ENCODE results near the gene MRPL44. TPM values are rescaled to one million over a fixed set of nuclear protein-coding genes. Genes with fewer than 3 reads are reported as not detected.
"Not testable (repeated sequence)": the region's sequence is repeated elsewhere in the genome, so short reads cannot be mapped to it uniquely, and the experiment has no call there.

The MRPL44 gene
- total RNA-seq, 1 experiment from 2014 or later: 63.1 TPM

DNA sequence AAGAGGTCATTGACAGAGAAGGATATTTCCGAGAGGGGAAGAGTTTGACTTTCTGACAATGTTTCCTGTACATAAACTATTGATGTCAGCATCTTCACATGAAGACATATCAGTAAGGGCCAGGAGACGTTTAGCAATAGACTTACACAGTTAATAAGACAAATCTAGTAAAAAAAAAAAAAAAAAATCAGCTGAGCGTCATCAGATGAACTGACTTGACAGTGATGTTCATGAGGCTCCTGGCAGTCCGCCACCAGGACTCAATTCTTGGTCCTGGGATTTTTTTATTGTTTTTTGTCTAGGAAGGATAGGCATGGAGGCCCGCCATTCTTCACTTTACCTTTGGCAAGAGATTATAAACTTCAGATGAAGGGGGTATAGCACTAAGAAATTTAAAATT, 14.5 kb downstream of the MRPL44 start:
- no peak for DNase-seq (ENCODE audit: low spot score)

DNA sequence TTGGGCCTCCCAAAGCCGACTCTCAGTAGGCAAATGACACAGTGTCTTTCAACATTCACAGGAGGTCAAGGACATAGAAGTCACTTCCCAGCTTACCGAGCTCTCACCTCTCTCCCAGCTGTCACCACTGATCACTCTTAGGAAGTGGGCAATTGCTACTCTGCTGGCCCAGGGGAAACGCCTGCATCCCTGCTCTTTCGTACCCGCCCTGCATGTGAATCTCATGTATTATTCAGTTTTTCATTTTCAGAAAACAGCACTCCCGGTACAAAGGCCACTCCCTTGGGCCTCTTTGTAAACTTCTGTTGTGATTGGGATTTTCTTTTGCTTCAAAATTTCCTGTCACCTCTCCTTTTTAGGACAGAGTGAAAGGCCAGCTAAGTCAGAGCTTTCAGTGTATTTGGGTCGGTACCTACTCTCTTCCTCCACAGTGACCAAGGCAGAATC, 15.4 kb downstream of the MRPL44 start:
- DNase-seq (ENCODE audit: low spot score): no peak

DNA sequence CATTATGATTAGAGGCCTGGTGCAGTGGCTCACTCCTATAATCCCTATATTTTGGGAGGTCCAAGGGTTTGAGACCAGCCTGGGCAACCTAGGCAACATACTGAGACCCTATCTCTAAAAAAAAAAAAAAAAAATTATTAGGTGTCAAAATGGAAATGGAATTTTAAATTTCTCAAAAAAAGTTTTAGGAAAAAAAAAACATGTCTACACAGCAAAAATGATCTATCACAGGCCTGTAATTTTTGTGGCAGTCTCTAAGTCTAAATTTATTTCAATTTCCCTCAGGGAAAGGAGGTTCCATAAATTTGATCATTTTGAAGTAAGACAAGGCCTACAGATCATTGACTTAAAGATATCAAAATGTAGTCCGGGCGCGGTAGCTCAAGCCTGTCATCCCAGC, 16.3 kb downstream of the MRPL44 start:
- DNase-seq (ENCODE audit: low spot score): no peak

DNA sequence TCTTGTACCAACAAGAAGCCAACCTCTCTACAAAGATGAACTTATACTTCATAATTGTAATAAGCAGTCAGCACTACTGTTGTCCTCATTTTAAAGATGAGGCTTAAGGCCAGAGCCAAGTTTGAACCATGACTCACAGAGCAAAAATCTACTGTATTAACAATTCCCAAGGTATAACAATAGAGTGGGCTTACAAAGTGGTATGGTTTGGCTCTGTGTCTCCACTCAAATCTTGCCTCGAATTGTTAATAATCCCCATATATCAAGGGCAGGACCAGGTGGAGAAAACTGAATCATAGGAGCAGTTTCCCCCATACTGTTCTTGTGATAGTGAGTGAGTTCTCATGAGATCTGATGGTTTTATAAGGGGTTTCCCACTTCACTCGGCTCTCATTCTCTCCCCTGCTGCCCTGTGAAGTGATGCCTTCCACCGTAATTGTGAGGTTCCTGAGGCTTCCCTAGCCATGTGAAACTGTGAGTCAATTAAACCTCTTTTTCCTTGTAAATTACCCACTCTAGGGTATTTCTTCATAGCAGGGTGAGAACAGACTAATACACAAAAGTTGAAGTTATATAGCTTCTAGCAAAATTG, 19.5 kb downstream of the MRPL44 start:
- peak; percentile 63 for DNase-seq (ENCODE audit: low spot score)

DNA sequence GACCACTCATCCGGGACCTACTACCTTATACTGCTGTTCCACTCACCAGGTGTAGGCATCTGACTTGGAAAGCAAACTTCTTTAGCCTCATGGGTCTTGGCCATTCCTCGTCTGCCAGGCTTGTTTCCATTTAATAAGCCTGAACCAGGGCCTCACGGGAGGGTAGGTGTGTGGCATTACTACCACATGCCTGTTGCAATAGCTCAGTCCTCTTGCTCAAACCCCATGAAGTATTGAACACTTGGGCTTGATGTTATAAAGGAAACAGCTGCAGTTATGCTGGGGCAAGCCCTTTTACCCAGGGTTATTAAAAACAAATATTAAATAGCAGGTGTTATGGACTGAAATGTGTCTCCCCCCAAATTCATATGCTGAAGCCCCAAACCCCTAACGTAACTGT, 21.2 kb downstream of the MRPL44 start:
- DNase-seq (ENCODE audit: low spot score): no peak

DNA sequence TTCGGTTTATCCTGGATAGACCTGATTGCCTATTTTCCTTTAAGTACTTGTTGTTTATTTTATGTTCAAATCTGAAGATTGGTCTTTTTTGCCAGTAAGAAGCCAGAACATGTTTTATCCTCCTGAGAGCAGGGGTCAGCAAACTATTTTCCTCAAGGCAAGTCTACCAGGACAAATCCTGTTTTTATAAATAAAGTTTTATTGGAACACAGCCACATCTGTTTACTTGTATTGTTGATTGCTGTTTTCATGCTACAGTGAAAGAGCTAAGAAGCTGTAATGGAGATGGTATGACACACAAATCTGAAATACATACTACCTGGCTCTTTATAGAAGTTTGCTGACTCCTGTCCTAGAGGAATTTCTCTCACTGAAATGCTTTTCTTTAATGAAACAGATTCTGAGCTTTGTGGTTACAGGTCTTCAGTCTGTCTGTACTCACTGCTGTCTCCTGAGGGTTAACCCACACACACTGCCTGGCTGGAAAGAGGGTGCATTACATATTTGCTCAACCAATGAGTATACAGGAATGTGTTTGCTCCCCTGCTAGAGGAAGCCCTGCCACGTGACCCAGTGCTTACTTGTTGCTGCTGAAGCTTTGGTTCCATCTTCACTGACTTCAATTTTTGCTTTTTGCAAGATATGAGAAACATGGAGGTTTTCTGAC, 22.6 kb downstream of the MRPL44 start:
- DNase-seq (ENCODE audit: low spot score): no peak

DNA sequence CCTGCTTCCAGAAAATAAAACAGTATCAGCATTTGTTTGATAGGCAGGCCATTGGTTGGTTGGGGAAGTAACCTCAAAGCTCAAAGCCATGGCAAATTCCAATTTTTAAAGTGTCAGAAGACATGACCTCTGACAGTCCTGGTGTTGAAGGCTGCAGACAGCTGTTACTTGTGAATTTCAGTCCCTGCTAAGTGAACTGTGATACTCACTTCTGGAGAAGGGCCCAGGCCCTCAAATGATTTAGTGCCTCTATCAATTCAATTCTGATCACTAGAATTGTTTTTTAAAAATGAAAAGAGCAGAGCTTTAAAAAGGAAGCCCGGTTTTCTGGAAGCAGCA, 23.1 kb downstream of the MRPL44 start:
- no peak for DNase-seq (ENCODE audit: low spot score)

DNA sequence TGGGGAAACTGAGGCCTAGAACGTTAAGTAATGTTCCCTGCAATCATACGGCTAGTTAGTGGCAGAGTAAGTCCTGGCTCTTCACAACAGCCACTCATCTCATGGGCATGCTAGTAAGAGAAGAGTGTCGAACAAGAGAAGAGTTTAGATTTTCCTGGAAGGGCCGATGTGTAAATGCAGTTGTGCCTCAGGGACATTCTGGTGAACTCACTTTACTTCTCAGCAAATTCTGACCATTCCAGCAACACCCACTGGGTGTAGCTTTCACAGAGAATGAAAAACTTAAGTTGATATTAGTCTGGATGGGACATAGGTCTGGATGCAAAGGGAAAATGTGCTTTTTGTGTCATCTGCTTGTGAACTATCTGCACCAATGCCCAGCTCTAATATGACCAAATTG, 23.5 kb downstream of the MRPL44 start:
- DNase-seq (ENCODE audit: low spot score): no peak

DNA sequence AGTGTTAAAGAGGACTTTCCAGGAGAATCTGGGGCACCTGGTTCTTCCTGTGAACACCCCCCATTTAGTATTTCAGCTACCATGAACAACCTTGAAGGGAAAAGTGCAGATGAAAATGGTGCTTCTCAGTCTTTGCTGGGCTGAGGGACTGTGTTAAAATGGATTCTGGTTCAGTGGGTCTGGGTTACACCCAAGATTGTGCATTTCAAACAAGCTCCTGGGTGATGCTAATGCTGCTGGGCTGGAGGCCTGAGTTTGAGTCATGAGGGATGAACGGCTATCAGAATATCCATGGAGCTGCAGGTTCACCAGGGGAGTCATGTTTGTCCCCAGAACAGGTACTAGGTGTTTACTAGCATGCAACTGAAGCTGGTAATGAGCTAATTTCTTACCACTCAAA, 24.0 kb downstream of the MRPL44 start:
- no peak for DNase-seq (ENCODE audit: low spot score)

DNA sequence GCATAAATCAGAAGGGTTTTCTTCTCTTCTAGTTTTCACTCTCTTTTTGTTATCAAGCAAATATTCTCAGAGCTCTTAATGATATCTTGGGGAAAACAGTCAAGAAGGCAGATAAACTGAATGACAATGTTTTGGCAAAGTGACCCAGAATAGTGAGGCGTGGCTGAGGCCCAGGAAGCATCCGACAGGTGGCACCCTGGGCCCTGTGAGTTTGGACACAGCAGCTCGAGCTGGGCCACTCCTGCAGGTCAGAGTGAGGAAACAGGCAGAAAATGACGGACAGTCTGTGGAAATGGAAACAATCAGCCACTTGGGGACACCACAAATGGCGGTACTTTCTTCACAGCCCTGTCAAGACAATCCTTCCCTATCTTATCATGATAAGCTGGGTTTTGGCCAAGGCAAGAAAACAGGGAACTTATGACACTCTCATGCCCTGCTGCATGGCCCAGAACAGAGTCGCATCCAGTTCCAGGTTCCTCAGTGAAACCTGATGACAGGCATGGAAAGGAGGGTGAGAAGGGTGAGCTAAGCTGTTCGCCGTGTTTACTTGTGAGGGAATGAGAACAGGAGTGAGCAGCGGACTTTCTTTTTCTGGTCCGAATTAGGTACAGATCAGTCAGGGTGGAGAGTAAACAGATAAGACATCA, 32.1 kb downstream of the MRPL44 start:
- no peak for DNase-seq (ENCODE audit: low spot score)

DNA sequence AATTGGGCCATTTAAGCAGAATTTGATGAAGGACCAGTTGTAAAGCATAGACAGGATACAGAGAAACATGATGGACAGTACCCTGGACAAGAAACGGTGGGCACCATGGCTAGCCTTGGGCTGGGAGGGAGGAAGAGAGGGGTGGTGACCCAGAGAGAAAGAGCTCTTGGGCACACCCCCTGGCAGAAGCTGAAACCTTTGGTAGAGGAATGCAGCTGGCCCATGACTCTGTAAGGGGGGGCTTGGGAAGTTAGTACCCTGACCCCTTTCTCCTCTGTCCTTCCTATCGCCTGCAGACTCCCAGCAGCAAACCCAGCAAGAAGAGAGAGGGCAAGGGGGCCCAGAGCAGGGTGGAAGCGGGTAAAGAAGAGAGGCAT, 32.6 kb downstream of the MRPL44 start:
- no peak for DNase-seq (ENCODE audit: low spot score)

DNA sequence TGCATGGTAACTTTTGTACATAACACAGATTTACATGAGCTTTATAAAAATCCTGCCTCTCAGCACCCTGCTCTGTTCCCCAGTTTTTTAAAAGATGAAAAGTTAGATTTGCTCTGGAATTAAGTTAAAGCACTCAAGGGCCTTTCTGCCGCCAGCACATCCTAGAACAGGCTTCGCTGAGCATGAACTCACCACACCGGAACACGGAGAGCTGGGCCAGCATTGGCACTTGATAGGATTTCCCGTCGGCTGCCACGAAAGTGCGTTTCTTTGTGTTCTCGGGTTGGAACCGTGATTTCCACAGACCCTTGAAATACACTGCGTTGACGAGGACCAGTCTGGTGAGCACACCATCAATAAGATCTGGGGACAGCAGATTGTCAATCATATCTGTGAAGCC, 34.3 kb downstream of the MRPL44 start:
- DNase-seq (ENCODE audit: low spot score): no peak

DNA sequence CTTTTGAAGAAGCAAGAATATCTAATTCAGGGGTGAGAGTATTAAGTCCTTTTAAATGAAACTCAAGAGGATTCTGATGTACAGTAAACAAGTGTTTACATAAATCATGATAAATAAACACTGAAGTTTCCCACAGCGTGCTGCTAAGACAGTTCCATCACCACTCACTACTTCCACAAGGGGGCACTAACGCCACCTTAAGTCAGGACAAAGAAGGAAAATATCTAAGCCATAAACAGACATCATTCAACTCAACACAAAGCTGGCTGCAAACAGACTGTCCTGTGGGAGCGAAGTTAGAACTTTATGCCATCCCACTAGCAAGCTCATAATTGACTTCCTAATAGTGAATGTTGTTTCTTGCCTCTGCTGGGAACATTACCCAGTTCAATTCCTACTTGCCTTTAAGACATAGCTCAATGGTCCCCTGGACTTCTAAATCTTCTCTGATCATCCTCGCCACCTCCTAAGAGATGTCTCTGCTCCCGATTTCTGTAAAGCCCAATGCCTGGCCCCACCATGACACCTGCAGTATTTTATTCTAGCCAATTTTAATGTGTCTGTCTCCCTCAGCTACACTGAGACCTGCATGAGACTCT, 36.5 kb downstream of the MRPL44 start:
- DNase-seq (ENCODE audit: low spot score): peak; percentile 74

DNA sequence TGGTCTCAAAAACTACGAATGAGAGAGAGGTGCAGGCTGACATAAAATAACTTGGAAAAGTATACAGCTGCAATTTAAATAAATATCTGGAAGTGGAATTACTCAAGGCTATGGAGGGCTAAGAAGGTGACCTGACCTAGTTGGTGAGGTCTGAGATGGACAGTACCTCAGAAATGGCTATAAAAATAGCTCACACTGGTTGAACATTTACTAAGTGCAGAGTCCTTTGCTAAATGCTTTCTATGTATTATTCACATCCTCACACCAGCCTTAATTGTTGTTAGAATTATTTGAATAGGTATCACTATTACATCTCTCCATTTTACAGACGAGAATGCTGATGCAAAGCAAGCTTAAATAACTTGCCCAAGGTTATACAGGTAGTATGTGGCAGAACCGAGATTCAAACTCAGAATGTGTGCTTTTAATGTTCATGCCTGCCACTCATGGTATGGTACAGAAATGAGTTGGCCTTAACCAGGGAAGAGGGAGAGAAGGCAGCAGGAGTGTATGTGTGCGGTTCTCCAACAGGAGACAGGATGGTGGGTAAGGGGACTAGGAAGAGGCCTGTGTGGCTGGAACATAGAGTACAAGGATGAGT, 37.4 kb downstream of the MRPL44 start:
- DNase-seq (ENCODE audit: low spot score): no peak

DNA sequence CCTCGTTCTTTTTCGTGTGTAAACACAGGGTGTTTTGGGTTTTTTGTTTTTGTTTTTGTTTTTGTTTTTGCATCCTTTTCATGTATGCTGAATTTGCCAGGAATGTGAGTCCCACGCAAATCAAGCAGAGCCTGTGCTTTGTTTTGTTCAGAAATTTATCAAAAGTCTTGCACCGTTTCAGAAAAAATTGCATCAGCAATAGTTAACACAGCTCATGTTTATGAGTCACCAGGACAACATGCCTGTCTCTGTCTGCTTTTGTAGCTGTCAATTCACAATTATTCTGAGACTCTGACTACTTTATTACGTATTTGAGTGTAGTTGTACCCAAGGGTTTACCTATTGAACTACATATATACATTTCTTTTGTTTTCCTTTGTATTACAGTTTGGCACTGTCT, 38.3 kb downstream of the MRPL44 start:
- peak; percentile 13 for DNase-seq (ENCODE audit: low spot score)

DNA sequence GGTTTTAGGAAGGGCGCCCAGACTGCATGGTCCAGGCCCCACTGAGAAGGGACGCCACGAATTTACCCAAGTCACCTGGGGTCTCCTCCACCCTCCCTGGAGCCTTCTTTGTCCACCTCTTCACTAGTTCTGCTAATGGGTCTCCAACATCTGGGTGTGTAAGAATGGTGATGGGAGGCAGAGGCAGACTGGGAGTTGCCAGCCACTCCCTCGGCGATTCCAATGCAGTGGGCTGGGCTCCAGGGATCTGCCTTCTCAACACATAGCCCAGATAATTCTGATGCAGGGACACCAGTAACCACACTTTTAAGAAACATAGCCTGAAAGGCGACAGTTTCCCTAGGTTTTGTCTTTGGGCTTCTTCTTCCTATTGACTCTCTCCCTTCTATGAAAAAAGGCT, 39.1 kb downstream of the MRPL44 start:
- no peak for DNase-seq (ENCODE audit: low spot score)

DNA sequence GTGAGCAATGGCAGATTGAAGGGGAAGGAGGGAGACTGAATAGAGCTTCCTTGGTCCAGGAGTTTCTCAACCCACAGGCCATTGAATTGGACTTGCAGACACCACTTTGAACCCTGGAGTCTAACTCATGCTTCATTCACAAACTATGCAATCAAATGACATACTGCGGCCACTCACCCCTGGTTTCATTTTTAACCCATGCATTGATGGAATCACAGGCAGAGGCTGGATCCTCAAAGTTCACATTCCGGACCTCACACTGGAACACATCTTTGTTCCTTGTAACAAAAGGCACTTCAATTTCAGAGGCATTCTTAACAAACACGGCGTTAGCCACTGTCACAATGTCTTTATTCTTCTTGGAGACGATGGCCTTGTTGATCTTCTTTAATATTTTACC, 40.7 kb downstream of the MRPL44 start:
- no peak for DNase-seq (ENCODE audit: low spot score)

DNA sequence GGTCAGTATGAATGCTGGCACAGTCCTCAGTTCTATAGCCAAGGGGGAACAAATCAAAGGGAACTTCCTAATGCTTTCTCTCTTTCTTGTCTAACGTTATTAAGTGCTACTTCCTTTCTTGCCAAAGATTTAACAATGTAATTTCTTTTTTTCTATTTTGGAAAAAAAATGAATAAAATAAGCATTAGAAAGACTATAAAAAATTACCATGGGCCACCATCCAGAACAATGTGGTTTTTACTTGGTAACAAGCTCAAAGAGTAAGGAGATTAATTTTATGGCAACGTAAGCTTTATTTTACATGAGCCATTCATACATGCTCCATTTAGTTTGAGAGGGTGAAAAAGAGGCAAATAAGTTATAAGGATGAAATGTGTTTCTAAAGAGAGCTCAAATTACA, 41.7 kb downstream of the MRPL44 start:
- DNase-seq (ENCODE audit: low spot score): no peak

DNA sequence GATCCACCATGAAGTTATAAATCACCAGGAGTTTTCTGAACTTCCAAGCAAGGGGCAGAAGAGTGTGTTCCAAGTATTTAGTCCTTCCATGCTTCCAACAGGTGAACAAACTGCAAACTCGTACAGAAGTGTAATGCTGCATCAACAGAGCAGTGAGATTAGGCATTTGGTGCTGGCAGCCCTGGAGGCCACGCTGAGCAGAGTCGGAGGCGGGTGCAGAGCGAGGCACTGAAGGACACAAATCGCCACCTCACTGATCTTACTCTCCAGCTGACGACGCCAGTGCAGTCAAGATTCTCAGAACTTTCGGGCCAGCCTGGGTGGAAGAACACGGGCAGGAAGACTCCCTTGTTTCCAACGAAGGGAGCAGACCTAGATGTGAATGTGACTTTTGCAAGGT, 42.6 kb downstream of the MRPL44 start:
- no peak for DNase-seq (ENCODE audit: low spot score)

DNA sequence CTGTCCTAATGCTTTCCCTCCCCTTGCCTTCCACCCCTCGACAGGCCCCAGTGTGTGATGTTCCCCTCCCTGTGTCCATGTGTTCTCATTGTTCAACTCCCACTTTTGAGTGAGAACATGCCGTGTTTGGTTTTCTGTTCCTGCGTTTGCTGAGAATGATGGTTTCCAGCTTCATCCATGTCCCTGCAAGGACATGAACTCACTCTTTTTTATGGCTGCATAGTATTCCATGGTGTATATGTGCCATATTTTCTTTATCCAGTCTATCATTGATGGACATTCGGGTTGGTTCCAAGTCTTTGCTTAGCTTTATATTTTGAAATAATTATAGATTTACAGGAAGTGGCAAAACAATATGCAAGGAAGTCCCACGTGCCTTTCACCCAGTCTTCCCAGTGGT, 43.4 kb downstream of the MRPL44 start:
- DNase-seq (ENCODE audit: low spot score): not testable (repeated sequence)

DNA sequence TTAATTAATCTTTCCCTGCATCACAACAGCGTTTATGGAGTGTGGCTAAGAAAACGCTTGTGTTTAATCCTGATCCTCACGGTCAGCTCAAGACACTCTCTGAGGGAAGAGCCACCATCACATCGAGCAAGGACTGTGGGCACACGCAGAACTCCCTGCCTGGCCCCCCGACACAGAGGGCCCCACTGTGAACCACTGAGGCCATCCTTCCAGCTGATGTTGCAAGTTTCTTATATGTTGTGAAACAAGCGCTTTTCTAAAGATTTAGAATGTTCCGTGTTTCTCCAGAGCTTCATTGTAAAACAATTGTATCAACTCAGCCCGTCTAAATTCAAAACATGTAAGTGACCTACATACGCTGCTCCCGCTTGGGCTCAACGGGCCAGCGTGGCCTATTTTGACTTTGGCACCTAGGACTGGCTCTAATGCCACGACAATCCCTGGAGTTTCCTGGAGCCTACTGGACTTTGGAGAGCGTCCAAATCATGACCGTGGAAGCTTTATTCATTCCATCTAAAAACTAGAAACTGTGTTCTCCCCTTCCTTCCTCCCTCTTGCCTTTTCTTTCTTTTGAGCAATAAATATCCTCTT, 46.9 kb downstream of the MRPL44 start:
- DNase-seq (ENCODE audit: low spot score): no peak

DNA sequence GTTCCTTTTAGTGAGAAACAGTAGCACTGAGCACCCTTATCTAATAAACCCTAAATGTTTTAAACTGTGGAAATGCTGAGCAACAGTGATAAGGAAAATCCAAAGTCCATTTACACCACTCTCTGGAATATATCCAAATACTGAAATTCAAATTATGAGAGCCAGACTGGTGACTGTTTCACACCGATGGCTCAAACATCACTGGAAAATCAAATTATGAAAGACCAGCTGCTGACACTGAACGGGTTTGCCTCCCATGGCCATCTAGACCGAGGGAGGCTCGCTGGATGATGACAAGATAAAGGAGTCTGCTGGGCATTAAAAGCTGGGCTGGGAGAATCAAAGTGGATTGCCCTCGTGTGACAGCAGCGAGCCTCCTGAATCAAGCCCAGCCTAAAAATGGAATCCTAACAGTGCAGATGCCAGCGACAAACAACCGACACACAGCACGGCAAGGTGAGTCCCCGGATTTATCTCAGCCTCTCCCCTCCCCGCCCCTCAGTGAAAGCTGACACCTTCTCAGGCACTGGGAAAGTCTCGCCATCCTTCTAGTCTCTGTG, 51.5 kb downstream of the MRPL44 start:
- DNase-seq (ENCODE audit: low spot score): no peak
